Gastrocnemius medialis (tissue), 4 donors: ENCODE measurements around the gene SLC27A1. TPM values are rescaled to one million over a fixed set of nuclear protein-coding genes. Genes with fewer than 3 reads are reported as not detected.

Source experiments
- ATAC-seq, 2 donors: fragments of 150-250 bp; one replicate each; pipeline ENCODE4 v1.9.1; 2016
- DNase-seq, 2 donors: peaks; one replicate each; pipeline ENCODE4 v3.0.0-alpha.2; 2019
- H3K27ac ChIP-seq, 4 donors: fragments of 200-600 bp; sonication (generic); 1 replicate in 1 of 4; 2 replicates in 3 of 4; pipeline ENCODE4 v1.5.1; 2016 to 2018; ENCODE audit warnings: mild to moderate bottlenecking in 2 of 4, moderate library complexity in 1 of 4
- H3K27me3 ChIP-seq, 3 donors: fragments of 200-600 bp; sonication (generic) in 2 of 3; 1 replicate in 1 of 3; 2 replicates in 2 of 3; pipeline versions ENCODE4 v1.5.1 to v1.6.0; 2016 to 2019; ENCODE audit warnings: mild to moderate bottlenecking in 1 of 3, moderate library complexity in 1 of 3
- H3K36me3 ChIP-seq, 2 donors: fragments of 200-600 bp; sonication (generic) in 1 of 2; one replicate each; pipeline ENCODE4 v1.5.1; 2017 to 2018
- H3K4me1 ChIP-seq, 2 donors: fragments of 200-600 bp; sonication (generic) in 1 of 2; one replicate each; pipeline ENCODE4 v1.5.1; 2016 to 2017; ENCODE audit warnings: mild to moderate bottlenecking in 2 of 2
- H3K4me3 ChIP-seq, 4 donors: fragments of 200-600 bp; sonication (generic) in 3 of 4; 1 replicate in 1 of 4; 2 replicates in 3 of 4; pipeline ENCODE4 v1.5.1; 2016 to 2019; ENCODE audit warnings: mild to moderate bottlenecking in 2 of 4
- H3K9me3 ChIP-seq, 3 donors: fragments of 200-600 bp; sonication (generic) in 2 of 3; 1 replicate in 1 of 3; 2 replicates in 2 of 3; pipeline ENCODE4 v1.5.1; 2016 to 2019
- POLR2A ChIP-seq, 2 donors: fragments of 450-650 bp; IDR thresholded peaks; one replicate each; pipeline ENCODE4 v1.6.1; 2017; ENCODE audit warnings: antibody characterized with exemption in 2 of 2, mild to moderate bottlenecking in 2 of 2, moderate library complexity in 2 of 2
- in situ Hi-C, 4 donors: fragments of 200-750 bp; cut with MboI; loops; one replicate each; pipeline versions ENCODE4 v1.15.0 to v1.8.0; 2017; ENCODE audit warnings: low sequenced_read_pairs in 4 of 4
- intact Hi-C: fragments of 100-400 bp; cut with DNase I; formaldehyde crosslinking; loops from one replicate; pipeline ENCODE4 v1.15.1; 2023; ENCODE audit warnings: low total_unique reads
- total RNA-seq, 4 donors: library from RNA; depleted of rRNA; stranded (reverse); fragments of >200 nt; gene quantifications; one replicate each; pipeline versions ENCODE4 v1.1.0 to v1.2.3, GENCODE V29; 2016
- TF ChIP-seq, protein P1 (sequence below), 5 experiments: fragments of 450-650 bp in 3 of 5; fragments of 200-600 bp in 2 of 5; sonication (generic) in 2 of 5; IDR thresholded peaks in 4 of 5; conservative IDR thresholded peaks in 1 of 5; 1 replicate in 4 of 5; 2 replicates in 1 of 5; pipeline ENCODE4 v1.5.1; 2016 to 2019; ENCODE audit warnings: antibody characterized with exemption in 5 of 5, mild to moderate bottlenecking in 3 of 5, moderate library complexity in 3 of 5

The SLC27A1 gene
- total RNA-seq, 4 donors from 2014 or later = 20.7 to 53.8 (median 43.7) TPM

DNA sequence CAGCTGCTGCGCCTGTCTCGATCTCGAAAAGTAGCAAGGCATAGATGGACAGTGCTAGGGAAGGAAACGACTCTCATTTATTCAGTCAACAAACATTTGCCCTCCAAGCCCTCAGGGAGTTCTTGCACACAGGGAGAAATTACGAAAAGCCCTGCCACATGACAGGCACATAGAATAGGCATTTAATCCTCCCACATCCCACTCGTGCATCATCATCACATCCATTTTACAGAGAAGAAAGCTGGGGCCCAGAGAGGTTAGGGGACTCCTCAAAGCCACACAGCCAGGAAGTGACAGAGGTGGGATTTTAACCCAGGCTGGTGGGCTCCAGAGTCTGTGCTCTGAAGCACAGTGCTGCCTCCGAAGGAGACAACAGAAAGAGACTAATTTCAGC, 33.5 kb upstream of the SLC27A1 start:
- Histone ChIP-seq H3K9me3 (peaks cover 0 to 4% (median 0%) of the 10 kb centered on the region in 3 donors), H3K27ac (no peak overlapping the region), H3K36me3 (no peaks in the 10 kb centered on the region), H3K27me3 (no peaks in the 10 kb centered on the region), H3K4me1 (no peaks in the 10 kb centered on the region), H3K4me3 (no peak overlapping the region)
- ATAC-seq (no peak), DNase-seq (no peak)
- TF ChIP-seq, protein P1, sequence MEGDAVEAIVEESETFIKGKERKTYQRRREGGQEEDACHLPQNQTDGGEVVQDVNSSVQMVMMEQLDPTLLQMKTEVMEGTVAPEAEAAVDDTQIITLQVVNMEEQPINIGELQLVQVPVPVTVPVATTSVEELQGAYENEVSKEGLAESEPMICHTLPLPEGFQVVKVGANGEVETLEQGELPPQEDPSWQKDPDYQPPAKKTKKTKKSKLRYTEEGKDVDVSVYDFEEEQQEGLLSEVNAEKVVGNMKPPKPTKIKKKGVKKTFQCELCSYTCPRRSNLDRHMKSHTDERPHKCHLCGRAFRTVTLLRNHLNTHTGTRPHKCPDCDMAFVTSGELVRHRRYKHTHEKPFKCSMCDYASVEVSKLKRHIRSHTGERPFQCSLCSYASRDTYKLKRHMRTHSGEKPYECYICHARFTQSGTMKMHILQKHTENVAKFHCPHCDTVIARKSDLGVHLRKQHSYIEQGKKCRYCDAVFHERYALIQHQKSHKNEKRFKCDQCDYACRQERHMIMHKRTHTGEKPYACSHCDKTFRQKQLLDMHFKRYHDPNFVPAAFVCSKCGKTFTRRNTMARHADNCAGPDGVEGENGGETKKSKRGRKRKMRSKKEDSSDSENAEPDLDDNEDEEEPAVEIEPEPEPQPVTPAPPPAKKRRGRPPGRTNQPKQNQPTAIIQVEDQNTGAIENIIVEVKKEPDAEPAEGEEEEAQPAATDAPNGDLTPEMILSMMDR (IDR thresholded peaks at IDR 0.05 in 4 of 5, conservative IDR thresholded peaks at IDR 0.05 in 1 of 5) = no peak
- TF ChIP-seq POLR2A (IDR thresholded peaks at IDR 0.05) = no peak
- intact Hi-C loops (no loop called here), in situ Hi-C loops (no loop called here)

DNA sequence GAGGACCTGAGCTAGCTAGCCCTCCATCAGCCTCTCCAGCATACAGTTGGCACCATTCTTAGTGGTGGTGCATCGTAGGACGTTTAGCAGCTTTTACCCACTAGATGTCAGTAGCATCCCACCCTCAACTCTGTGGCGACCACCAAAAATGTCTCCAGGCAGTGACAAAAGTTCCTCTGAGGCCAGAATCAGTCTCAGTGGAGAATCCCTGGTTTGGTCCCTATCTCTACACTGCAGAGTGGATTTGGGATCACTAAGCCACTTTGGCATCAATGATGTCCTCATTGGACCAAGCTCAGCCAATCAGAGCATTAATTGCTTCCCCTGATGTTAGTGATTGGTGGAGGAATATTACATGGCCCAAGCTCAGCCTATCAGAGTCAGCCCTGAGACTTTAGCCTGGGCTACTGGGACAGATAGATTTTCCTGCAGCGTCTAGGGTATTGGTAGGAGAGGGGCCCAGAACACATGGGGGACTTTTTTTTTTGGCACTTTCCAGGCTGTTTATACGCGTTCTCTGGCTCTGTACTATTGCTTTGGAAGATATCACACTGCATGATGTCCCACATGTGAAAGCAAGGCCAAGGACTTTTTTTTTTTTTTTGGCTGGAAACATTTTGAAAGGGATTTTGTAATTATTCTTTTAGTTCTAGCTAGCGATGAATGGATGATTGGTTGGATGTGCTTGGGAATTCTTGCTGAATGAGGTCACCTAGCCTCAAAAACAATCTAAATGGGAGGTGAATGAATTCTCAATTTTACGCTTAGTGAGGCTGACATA, 28.9 kb upstream of the SLC27A1 start:
- TF ChIP-seq, protein P1 (IDR thresholded peaks at IDR 0.05 in 4 of 5, conservative IDR thresholded peaks at IDR 0.05 in 1 of 5) = peak in 2 of 5 experiments; percentile 19 to 42
- no peak for TF ChIP-seq POLR2A (IDR thresholded peaks at IDR 0.05)
- DNase-seq = no peak
- in situ Hi-C loops (no loop called here), intact Hi-C loops (no loop called here)
- Histone ChIP-seq H3K4me3 (no peak overlapping the region), H3K27me3 (no peaks in the 10 kb centered on the region), H3K27ac (no peak overlapping the region), H3K4me1 (no peaks in the 10 kb centered on the region), H3K36me3 (no peaks in the 10 kb centered on the region), H3K9me3 (peaks cover 0 to 4% (median 0%) of the 10 kb centered on the region in 3 donors)
- ATAC-seq = peak in 1 of 2 donors; percentile 63

DNA sequence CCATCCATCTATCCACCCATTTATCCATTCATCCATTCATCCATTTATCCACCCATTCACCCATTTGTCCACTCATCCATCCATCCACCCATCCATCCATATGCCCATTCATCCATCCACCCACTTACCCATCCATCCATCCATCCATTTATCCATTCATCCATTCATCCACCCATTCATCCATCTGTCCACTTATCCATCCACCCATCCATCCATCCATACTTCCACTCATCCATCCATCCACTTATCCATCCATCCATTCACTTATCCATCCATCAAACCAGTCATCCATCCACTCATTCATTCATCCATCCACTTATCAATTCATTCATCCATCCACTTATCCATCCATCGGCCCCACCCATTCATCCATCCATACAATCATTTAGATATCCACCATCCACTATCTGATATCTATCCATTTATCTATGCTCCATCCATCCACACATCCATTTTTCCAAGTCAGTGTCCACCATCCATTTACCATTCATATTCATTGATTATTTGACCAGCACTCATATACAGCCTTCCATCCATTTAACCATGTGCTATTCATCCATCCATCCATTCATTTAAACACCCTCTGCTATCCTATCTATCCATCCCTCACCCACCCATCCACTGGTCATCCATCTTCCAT, 24.7 kb upstream of the SLC27A1 start:
- Histone ChIP-seq H3K27ac (no peak overlapping the region), H3K9me3 (peaks cover 0 to 4% (median 0%) of the 10 kb centered on the region in 3 donors), H3K4me3 (no peak overlapping the region), H3K27me3 (peaks cover 12 to 29% (median 12%) of the 10 kb centered on the region in 3 donors), H3K4me1 (peaks cover 3 to 7% of the 10 kb centered on the region in 2 donors), H3K36me3 (no peaks in the 10 kb centered on the region)
- ATAC-seq (no peak), DNase-seq (no peak)
- in situ Hi-C loops (no loop called here), intact Hi-C loops (no loop called here)
- TF ChIP-seq, protein P1 (IDR thresholded peaks at IDR 0.05 in 4 of 5, conservative IDR thresholded peaks at IDR 0.05 in 1 of 5) = no peak
- TF ChIP-seq POLR2A (IDR thresholded peaks at IDR 0.05) = no peak

DNA sequence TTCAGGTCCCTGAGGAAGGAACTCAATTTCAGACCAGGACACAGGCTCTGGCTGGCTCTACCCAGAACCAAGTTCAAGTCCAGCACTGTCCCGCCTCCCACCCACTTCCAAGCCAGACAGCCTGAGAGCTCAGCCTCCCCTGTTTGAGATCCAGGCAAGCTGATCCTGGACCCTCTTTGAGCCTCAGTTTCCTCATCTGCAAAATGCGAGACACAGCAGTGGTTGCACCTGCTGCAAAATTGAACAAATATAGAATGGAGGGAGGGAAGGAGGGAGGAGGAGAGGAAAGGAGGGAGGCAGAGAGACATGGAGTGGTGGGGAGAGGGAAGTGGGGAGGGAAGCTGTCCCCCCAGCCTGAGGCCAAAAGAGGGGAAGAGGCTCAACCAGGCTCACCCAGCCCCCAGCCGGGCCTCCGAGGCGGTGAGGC, 22.6 kb upstream of the SLC27A1 start:
- Histone ChIP-seq H3K27me3 (peaks cover 12 to 37% (median 14%) of the 10 kb centered on the region in 3 donors), H3K4me1 (peaks cover 3 to 7% of the 10 kb centered on the region in 2 donors), H3K36me3 (no peaks in the 10 kb centered on the region), H3K4me3 (no peak overlapping the region), H3K27ac (no peak overlapping the region), H3K9me3 (no peaks in the 10 kb centered on the region)
- ATAC-seq (no peak), DNase-seq (no peak)
- TF ChIP-seq, protein P1 (IDR thresholded peaks at IDR 0.05 in 4 of 5, conservative IDR thresholded peaks at IDR 0.05 in 1 of 5) = no peak
- no peak for TF ChIP-seq POLR2A (IDR thresholded peaks at IDR 0.05)
- intact Hi-C loops = no loop called here
- in situ Hi-C loops = no loop called here
